CD4-positive, alpha-beta T cell treated with Interleukin-12 subunit alpha and Interleukin-12 subunit beta, for 1 hour (primary cell): ENCODE data around the gene TMOD2.
"Not testable (repeated sequence)": the region's sequence is repeated elsewhere in the genome, so short reads cannot be mapped to it uniquely, and the experiment has no call there.

Source experiments
- DNase-seq: peaks from one replicate; pipeline ENCODE4 v3.0.0-alpha.2; 2020

Gene TMOD2

GRCh38 chr15:51775967-51776816, 24.8 kb downstream of the TMOD2 start:
- peak; percentile 60 for DNase-seq

- DNase-seq = peak; percentile 74
These were observed 25.7 kb downstream of the TMOD2 start for GRCh38 chr15:51776952-51777569.

- no peak for DNase-seq
These were observed 29.2 kb downstream of the TMOD2 start for GRCh38 chr15:51780636-51781035.

GRCh38 chr15:51781506-51781905, 30.1 kb downstream of the TMOD2 start:
- DNase-seq = no peak

GRCh38 chr15:51782357-51782896, 31.0 kb downstream of the TMOD2 start:
- DNase-seq = no peak

- no peak for DNase-seq
These were observed 32.6 kb downstream of the TMOD2 start for GRCh38 chr15:51783967-51784366.

- DNase-seq = not testable (repeated sequence)
These were observed 35.7 kb downstream of the TMOD2 start for GRCh38 chr15:51787130-51787529.

GRCh38 chr15:51792474-51792873, 41.1 kb downstream of the TMOD2 start:
- DNase-seq = not testable (repeated sequence)

GRCh38 chr15:51793521-51794305, 42.3 kb downstream of the TMOD2 start:
- no peak for DNase-seq

GRCh38 chr15:51796847-51797401, 45.5 kb downstream of the TMOD2 start:
- DNase-seq = no peak

GRCh38 chr15:51798281-51798680, 46.9 kb downstream of the TMOD2 start:
- no peak for DNase-seq

GRCh38 chr15:51799282-51800252, 48.2 kb downstream of the TMOD2 start:
- DNase-seq = no peak

- DNase-seq = no peak
These were observed 50.0 kb downstream of the TMOD2 start for GRCh38 chr15:51801391-51801835.

GRCh38 chr15:51802593-51802992, 51.2 kb downstream of the TMOD2 start:
- DNase-seq = no peak

- DNase-seq = no peak
These were observed 52.6 kb downstream of the TMOD2 start for GRCh38 chr15:51803965-51804364.

- no peak for DNase-seq
These were observed 54.7 kb downstream of the TMOD2 start for GRCh38 chr15:51806123-51806522.

- DNase-seq = no peak
These were observed 58.1 kb downstream of the TMOD2 start for GRCh38 chr15:51809457-51809856.

GRCh38 chr15:51812598-51812997, 61.2 kb downstream of the TMOD2 start:
- DNase-seq = no peak

GRCh38 chr15:51814606-51815005, 63.2 kb downstream of the TMOD2 start:
- no peak for DNase-seq

GRCh38 chr15:51816611-51817010, 65.2 kb downstream of the TMOD2 start:
- no peak for DNase-seq

GRCh38 chr15:51818150-51818549, 66.8 kb downstream of the TMOD2 start:
- DNase-seq = no peak

GRCh38 chr15:51825698-51826097, 74.3 kb downstream of the TMOD2 start:
- DNase-seq = no peak
